ENCODE data around the gene TTN.

The TTN gene

GRCh38 chr2:178734518-178734917 lies 72.7 kb downstream of the TTN start:
- no peak for DNase-seq (ENCODE audit: low read depth in 2 of 2)

DNA sequence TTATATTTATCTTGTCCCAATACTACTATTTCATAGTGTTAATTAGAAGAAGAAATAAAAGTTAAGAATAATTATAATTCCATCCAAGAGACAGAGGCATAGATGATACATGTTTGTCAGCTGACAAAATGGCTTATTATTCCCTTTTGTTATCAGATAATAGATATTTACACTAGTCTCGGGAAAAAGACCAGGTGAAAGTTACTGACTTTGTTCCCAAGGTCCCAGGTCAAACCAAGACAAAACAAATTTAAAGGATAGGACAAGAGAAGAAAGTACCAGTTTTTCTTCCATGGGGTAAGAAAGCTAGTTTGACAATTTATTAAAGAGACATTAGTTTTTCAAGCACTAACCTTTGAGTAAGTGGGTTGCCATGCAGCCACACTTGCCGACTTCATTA lies 73.2 kb downstream of the TTN start:
- no peak for DNase-seq (ENCODE audit: low read depth in 2 of 2)

DNA sequence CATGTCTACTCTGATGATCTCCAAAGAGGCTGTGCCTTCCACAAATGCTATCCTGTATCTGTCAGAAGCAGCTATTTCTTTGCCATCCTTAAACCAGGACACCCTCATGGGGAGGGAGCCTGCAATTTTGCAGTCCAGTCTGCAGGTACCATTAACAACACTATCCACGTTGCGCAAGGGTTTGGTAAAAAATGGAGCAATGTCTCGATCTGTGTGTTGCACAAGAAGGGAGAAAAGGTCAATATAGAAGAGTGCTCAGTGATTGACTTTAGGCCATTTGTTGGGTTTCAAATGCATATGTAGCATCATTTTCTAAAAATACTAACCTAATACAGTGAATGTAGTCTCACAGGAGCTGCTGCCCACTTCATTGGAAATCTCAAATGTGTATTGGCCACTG lies 74.3 kb downstream of the TTN start:
- no peak for DNase-seq (ENCODE audit: low read depth in 2 of 2)

DNA sequence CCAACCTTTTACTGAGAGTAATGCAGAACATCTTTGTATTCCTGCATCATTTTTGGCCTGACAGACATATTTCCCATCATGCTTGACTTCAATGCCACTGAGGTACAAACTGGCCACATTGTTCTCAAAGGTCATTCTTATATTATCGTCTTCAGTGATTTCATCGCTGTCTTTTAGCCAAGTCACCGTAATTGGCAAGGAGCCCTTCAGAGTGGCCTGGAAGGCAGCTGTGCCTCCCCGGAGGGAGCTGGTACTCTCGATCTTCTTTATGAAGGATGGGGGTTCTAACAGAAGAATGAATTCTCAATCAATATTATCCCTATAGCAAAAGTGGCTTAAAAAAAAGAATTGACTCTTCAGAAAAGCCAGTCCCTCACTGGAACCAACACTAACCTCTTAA lies 75.9 kb downstream of the TTN start:
- no peak for DNase-seq (ENCODE audit: low read depth in 2 of 2)

GRCh38 chr2:178730049-178730448 lies 77.2 kb downstream of the TTN start:
- no peak for DNase-seq (ENCODE audit: low read depth in 2 of 2)

DNA sequence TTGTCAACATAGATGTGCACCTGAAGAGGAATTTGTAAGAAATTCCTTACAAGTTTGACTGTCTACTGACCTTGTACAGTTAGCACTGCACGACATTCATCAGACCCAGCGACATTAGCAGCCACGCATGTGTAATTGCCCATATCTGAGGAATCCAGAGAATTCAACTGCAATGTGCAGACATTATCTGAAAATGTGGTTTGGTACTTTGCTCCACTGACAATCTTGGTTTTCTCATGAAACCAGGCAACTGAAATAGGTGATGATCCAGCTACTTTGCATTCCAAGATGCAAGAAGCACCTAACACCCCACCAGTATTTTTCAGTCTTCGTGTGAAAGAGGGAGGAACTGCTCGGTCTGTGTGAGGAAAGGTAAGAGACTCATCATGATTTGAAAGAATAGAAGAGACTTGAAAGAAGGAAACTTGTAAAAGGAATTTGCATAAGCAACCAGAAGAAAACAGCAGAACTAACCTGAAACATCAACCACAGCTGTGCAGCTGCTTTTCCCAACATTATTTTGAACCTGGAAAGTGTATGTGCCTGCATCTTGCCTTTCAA lies 83.4 kb downstream of the TTN start:
- DNase-seq (ENCODE audit: low read depth in 2 of 2), result no peak

DNA sequence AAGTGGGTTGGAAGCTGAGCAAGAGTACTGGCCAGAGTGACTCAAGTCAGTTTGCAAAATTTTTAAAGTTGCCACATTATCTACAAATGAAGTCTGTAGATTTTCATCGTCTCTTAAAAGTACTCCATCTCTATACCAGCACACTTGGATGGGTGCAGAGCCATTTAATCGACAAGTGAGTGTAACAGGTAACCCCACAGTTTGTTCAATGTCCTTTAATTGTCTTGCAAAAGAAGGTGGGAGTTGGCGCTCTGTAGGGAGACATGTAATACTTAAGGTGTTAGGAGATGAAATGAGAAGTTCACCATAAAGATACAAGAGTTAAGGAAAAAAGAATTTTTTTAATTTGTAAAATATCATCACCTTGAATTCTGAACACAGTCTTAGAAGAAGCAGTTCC lies 84.9 kb downstream of the TTN start:
- DNase-seq (ENCODE audit: low read depth in 2 of 2), result no peak

DNA sequence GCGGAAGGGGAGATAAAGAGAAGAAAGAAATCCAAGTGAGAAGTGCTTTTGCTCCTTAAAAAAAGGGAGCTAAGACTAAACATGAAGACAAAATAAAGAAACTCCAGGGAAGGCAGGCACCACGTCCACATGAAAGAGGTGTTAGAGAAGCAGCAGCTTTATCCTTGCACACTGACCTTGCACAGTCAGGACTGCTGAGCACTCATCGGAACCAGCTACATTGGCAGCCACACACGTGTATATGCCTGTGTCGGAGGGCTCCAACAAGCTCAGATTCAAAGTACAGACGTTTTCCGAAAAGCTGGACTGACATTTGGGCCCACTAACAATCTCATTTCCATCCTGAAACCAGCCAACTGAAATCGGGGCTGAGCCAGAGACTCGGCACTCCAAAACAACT lies 88.2 kb downstream of the TTN start:
- DNase-seq (ENCODE audit: low read depth in 2 of 2), result no peak

GRCh38 chr2:178718283-178718682 lies 88.9 kb downstream of the TTN start:
- DNase-seq (ENCODE audit: low read depth in 2 of 2), result no peak

- DNase-seq (ENCODE audit: low read depth in 2 of 2), result no peak
Observed at GRCh38 chr2:178716394-178716793, 90.8 kb downstream of the TTN start.

DNA sequence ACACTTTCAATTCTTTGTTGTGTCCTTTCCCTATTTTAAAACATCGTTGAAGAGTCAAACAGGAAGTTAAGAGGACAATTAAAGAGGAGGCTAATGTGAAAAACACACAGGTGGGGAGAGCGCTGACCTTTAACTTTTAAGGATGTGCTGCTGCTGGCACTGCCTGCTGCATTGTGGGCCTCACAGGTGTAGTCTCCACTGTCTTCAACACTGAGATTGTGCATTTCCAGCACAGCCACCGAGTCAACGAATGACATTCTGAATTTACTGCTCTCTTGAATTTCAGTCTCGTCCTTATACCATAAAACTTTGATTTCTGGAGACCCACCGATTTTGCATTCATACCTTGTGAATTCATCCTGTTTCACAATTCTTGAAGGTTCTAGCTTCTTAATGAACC lies 91.9 kb downstream of the TTN start:
- no peak for DNase-seq (ENCODE audit: low read depth in 2 of 2)

- DNase-seq (ENCODE audit: low read depth in 2 of 2), result no peak
Observed at GRCh38 chr2:178707476-178707875, 99.7 kb downstream of the TTN start.

DNA sequence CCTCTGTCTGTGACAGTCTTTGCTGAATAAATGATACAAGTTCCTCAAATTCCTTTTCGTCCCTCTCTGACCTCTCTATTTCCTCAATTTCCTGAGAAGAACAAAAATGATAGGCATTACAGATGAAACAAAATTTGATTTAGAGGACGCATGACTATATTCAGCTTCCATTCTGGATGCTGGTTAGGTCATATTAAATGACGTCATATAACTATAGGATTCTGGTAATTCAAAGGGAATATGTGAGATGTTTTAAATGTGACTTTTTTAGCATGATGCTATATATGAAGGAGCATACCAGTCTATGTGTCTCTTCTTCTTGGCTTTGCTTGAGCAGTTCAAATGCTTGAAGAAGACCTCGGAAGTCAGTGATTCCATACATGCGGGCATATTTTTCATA lies 102.3 kb downstream of the TTN start:
- DNase-seq (ENCODE audit: low read depth in 2 of 2), result no peak

DNA sequence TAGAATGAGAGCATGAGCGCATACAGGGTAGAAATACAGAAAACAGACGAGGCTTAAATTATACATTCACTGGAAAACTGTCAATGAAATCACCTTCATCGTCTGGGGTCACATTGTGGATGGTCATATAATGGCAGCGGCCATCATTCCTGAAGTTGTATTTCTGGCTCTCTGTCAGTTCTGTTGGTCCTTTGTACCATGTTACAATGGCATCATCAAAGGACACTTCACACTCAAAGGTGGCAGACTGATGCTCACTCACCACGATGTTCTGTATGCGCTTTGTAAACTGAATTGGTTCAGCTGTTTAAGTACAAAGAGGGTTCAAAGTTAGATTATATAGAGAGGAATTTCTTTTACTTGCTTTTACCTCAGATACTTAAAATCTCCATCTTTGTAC lies 104.9 kb downstream of the TTN start:
- no peak for DNase-seq (ENCODE audit: low read depth in 2 of 2)

GRCh38 chr2:178700922-178701342 lies 106.3 kb downstream of the TTN start:
- peak in 1 of 2 experiments; percentile 3 for DNase-seq (ENCODE audit: low read depth in 2 of 2)

DNA sequence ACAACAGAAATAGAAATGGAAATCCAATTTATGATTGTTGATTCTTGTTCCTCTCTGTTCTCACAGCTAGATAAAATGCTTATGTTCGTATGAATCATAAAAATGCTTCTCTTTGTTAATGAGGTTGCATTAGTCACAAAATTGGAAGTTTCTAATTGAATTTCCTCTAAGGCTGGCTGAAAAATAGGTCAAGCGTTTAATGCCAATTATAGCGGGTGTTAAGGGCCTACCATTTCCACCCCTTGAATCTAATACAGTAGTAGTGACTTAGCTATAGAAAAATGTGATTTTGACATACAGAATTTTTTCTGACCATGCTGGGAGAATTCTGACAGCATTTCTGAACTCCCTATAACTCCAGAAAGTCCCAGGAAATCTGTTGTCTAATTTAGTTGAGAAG lies 107.1 kb downstream of the TTN start:
- no peak for DNase-seq (ENCODE audit: low read depth in 2 of 2)

DNA sequence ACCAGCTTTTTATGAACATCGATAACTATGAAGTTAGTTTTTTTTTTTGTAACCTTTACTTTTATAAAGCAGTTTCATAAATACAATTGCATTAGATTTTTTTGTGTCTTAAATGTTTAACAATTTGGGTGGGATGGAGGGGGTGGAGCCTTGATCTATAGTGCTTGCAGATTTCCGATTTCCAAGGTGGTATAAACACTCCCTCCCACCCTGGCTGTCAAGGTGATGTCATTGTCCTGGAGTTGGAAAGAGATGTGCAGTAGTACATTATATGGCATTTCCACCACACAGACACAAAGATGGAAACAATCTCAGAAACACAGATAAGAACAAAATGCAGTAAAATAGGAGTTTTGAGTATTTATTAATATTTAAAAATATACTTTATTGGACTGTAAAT lies 114.4 kb downstream of the TTN start:
- DNase-seq (ENCODE audit: low read depth in 2 of 2), result no peak

- DNase-seq (ENCODE audit: low read depth in 2 of 2), result no peak
Observed at GRCh38 chr2:178689808-178690207, 117.4 kb downstream of the TTN start.

- no peak for DNase-seq (ENCODE audit: low read depth in 2 of 2)
Observed at GRCh38 chr2:178683877-178684276, 123.3 kb downstream of the TTN start.

GRCh38 chr2:178681081-178681480 lies 126.1 kb downstream of the TTN start:
- no peak for DNase-seq (ENCODE audit: low read depth in 2 of 2)

- no peak for DNase-seq (ENCODE audit: low read depth in 2 of 2)
Observed at GRCh38 chr2:178679891-178680290, 127.3 kb downstream of the TTN start.

- no peak for DNase-seq (ENCODE audit: low read depth in 2 of 2)
Observed at GRCh38 chr2:178677599-178677998, 129.6 kb downstream of the TTN start.

- no peak for DNase-seq (ENCODE audit: low read depth in 2 of 2)
Observed at GRCh38 chr2:178676046-178676445, 131.2 kb downstream of the TTN start.

GRCh38 chr2:178674122-178674521 lies 133.1 kb downstream of the TTN start:
- DNase-seq (ENCODE audit: low read depth in 2 of 2), result no peak

- no peak for DNase-seq (ENCODE audit: low read depth in 2 of 2)
Observed at GRCh38 chr2:178666458-178666857, 140.8 kb downstream of the TTN start.

All from fibroblast of skin of left biceps (primary cell).